CD4-positive, CD25-positive, alpha-beta regulatory T cell (primary cell): ENCODE results near the gene BPNT1. TPM values are rescaled to one million over a fixed set of nuclear protein-coding genes. Genes with fewer than 3 reads are reported as not detected.

Experiments used
- ATAC-seq, 2 donors: fragments of 150-1000 bp; cut with Tn5 transposase; one replicate each; pipeline ENCODE4 v1.10.0; 2021; ENCODE audit warnings: low read depth in 2 of 2, moderate number of reproducible peaks in 2 of 2, moderate library complexity in 1 of 2
- DNase-seq, 3 donors: peaks; one replicate each; pipeline versions ENCODE4 v3.0.0 to v3.0.0-alpha.2; 2012 to 2022; ENCODE audit warnings: mixed read lengths in 1 of 3
- H3K27ac ChIP-seq: one replicate; pipeline ENCODE4 v1.7.0; 2013; ENCODE audit warnings: mild to moderate bottlenecking, low read length; ENCODE audit not compliant: insufficient read depth, poor library complexity, severe bottlenecking
- H3K27me3 ChIP-seq: one replicate; pipeline ENCODE4 v1.7.0; 2013; ENCODE audit warnings: low read length; ENCODE audit not compliant: control insufficient read depth, insufficient read depth
- H3K36me3 ChIP-seq: one replicate; pipeline ENCODE4 v1.7.0; 2013; ENCODE audit warnings: mild to moderate bottlenecking, low read length, moderate library complexity; ENCODE audit not compliant: control insufficient read depth, insufficient read depth
- H3K4me1 ChIP-seq: 2 replicates; pipeline ENCODE4 v1.7.0; 2013; ENCODE audit warnings: mild to moderate bottlenecking, low read length; ENCODE audit not compliant: insufficient read depth, control insufficient read depth, poor library complexity, severe bottlenecking
- H3K4me3 ChIP-seq: one replicate; pipeline ENCODE4 v1.7.0; 2013; ENCODE audit warnings: low read depth, mild to moderate bottlenecking, low read length, moderate library complexity
- H3K9me3 ChIP-seq, 2 experiments: 1 replicate in 1 of 2; 2 replicates in 1 of 2; pipeline ENCODE4 v1.7.0; 2013; ENCODE audit warnings: low read length in 2 of 2, mild to moderate bottlenecking in 1 of 2, moderate library complexity in 1 of 2; ENCODE audit not compliant: control insufficient read depth in 2 of 2
- H3K27ac Mint-ChIP-seq, 3 donors: one replicate each; pipeline ENCODE4 v1.8.0; 2020 to 2022; ENCODE audit warnings: mild to moderate bottlenecking in 3 of 3, mixed read lengths in 3 of 3, moderate library complexity in 2 of 3
- H3K27me3 Mint-ChIP-seq: one replicate; pipeline ENCODE4 v1.8.0; 2022; ENCODE audit warnings: mild to moderate bottlenecking, mixed read lengths
- H3K36me3 Mint-ChIP-seq: one replicate; pipeline ENCODE4 v1.8.0; 2020; ENCODE audit warnings: mixed read lengths
- H3K4me1 Mint-ChIP-seq, 4 donors: one replicate each; pipeline ENCODE4 v1.8.0; 2020 to 2022; ENCODE audit warnings: mixed read lengths in 4 of 4, mild to moderate bottlenecking in 1 of 4
- H3K4me3 Mint-ChIP-seq, 4 donors: one replicate each; pipeline ENCODE4 v1.8.0; 2020 to 2022; ENCODE audit warnings: mild to moderate bottlenecking in 4 of 4, mixed read lengths in 4 of 4, moderate library complexity in 3 of 4
- H3K9me3 Mint-ChIP-seq, 7 donors: one replicate each; pipeline ENCODE4 v1.8.0; 2020 to 2022; ENCODE audit warnings: mixed read lengths in 7 of 7, mild to moderate bottlenecking in 3 of 7, moderate library complexity in 2 of 7
- polyA plus RNA-seq, 4 donors: library from polyadenylated mRNA; unstranded; fragments of 300-500 nt; fragmentation: Illumina TruSeq; gene quantifications; one replicate each; pipeline ENCODE4 v1.2.3, GENCODE V29; 2021
- total RNA-seq: library from RNA; stranded (reverse); gene quantifications from one replicate; pipeline ENCODE4 v1.2.3, GENCODE V29; 2022

BPNT1 gene
- total and polyA plus RNA-seq, 5 donors from 2014 or later = 7.7 to 24.0 (median 15.8) TPM

GRCh38 chr1:220076861-220077762, 12.5 kb downstream of the BPNT1 start:
- DNase-seq = no peak
- no peak overlapping the region for H3K4me3 Mint-ChIP-seq
- peaks cover 0 to 9% (median 5%) of the 10 kb centered on the region in 4 donors for H3K4me1 Mint-ChIP-seq
- Histone ChIP-seq H3K4me3 (no peak overlapping the region), H3K9me3 (no peaks in the 10 kb centered on the region), H3K4me1 (no peaks in the 10 kb centered on the region), H3K27ac (no peak overlapping the region), H3K27me3 (no peaks in the 10 kb centered on the region), H3K36me3 (peaks cover 29% of the 10 kb centered on the region)
- no peaks in the 10 kb centered on the region for H3K9me3 Mint-ChIP-seq
- H3K27ac Mint-ChIP-seq = no peak overlapping the region
- ATAC-seq = no peak
- H3K36me3 Mint-ChIP-seq = peaks cover 33% of the 10 kb centered on the region
- H3K27me3 Mint-ChIP-seq = no peaks in the 10 kb centered on the region

- no peaks in the 10 kb centered on the region for H3K4me1 ChIP-seq
- H3K9me3 ChIP-seq = no peaks in the 10 kb centered on the region
- H3K27me3 ChIP-seq = no peaks in the 10 kb centered on the region
- H3K4me3 Mint-ChIP-seq = no peak overlapping the region
- H3K4me3 ChIP-seq = no peak overlapping the region
- no peaks in the 10 kb centered on the region for H3K9me3 Mint-ChIP-seq
- no peak overlapping the region for H3K27ac ChIP-seq
- H3K36me3 ChIP-seq = peaks cover 45% of the 10 kb centered on the region
- peak overlapping the region in 1 of 3 donors; percentile 14 for H3K27ac Mint-ChIP-seq
- ATAC-seq = no peak
- DNase-seq = no peak
- H3K27me3 Mint-ChIP-seq = no peaks in the 10 kb centered on the region
- H3K4me1 Mint-ChIP-seq = no peaks in the 10 kb centered on the region
- peaks cover 47% of the 10 kb centered on the region for H3K36me3 Mint-ChIP-seq
These were observed 22.1 kb downstream of the BPNT1 start for GRCh38 chr1:220067269-220068204.

GRCh38 chr1:220062629-220063028, 27.0 kb downstream of the BPNT1 start:
- peak overlapping the region in 1 of 3 donors; percentile 2 for H3K27ac Mint-ChIP-seq
- Histone ChIP-seq H3K4me1 (no peaks in the 10 kb centered on the region), H3K9me3 (no peaks in the 10 kb centered on the region), H3K27ac (no peak overlapping the region), H3K27me3 (no peaks in the 10 kb centered on the region), H3K4me3 (no peak overlapping the region), H3K36me3 (peaks cover 54% of the 10 kb centered on the region)
- no peaks in the 10 kb centered on the region for H3K27me3 Mint-ChIP-seq
- no peaks in the 10 kb centered on the region for H3K4me1 Mint-ChIP-seq
- H3K4me3 Mint-ChIP-seq = no peak overlapping the region
- no peak for ATAC-seq
- H3K9me3 Mint-ChIP-seq = no peaks in the 10 kb centered on the region
- no peak for DNase-seq
- H3K36me3 Mint-ChIP-seq = peaks cover 44% of the 10 kb centered on the region

GRCh38 chr1:220060876-220061275, 28.7 kb downstream of the BPNT1 start:
- H3K4me3 Mint-ChIP-seq = no peak overlapping the region
- H3K27me3 Mint-ChIP-seq = no peaks in the 10 kb centered on the region
- ATAC-seq (no peak), DNase-seq (no peak)
- H3K27me3 ChIP-seq = no peaks in the 10 kb centered on the region
- H3K36me3 Mint-ChIP-seq = peaks cover 46% of the 10 kb centered on the region
- H3K4me1 Mint-ChIP-seq = peaks cover 0 to 4% (median 0%) of the 10 kb centered on the region in 4 donors
- H3K36me3 ChIP-seq = peaks cover 41% of the 10 kb centered on the region
- H3K4me3 ChIP-seq = no peak overlapping the region
- no peaks in the 10 kb centered on the region for H3K4me1 ChIP-seq
- H3K27ac Mint-ChIP-seq = peak overlapping the region in 1 of 3 donors; percentile 36
- H3K9me3 Mint-ChIP-seq = no peaks in the 10 kb centered on the region
- H3K9me3 ChIP-seq = no peaks in the 10 kb centered on the region
- H3K27ac ChIP-seq = no peak overlapping the region

GRCh38 chr1:220056374-220056773, 33.2 kb downstream of the BPNT1 start:
- H3K4me1 ChIP-seq = no peaks in the 10 kb centered on the region
- peaks cover 18% of the 10 kb centered on the region for H3K36me3 ChIP-seq
- H3K27me3 ChIP-seq = no peaks in the 10 kb centered on the region
- DNase-seq (peak in 1 of 3 donors; percentile 11), ATAC-seq (no peak)
- H3K9me3 ChIP-seq = no peaks in the 10 kb centered on the region
- no peak overlapping the region for H3K4me3 ChIP-seq
- Mint-ChIP-seq H3K27ac (peak overlapping the region; percentile 56 to 80 (median 70)), H3K27me3 (no peaks in the 10 kb centered on the region), H3K4me3 (no peak overlapping the region), H3K36me3 (peaks cover 19% of the 10 kb centered on the region), H3K4me1 (peaks cover 0 to 5% (median 0%) of the 10 kb centered on the region in 4 donors), H3K9me3 (no peaks in the 10 kb centered on the region)
- H3K27ac ChIP-seq = no peak overlapping the region

- no peaks in the 10 kb centered on the region for H3K27me3 Mint-ChIP-seq
- H3K36me3 Mint-ChIP-seq = no peaks in the 10 kb centered on the region
- no peaks in the 10 kb centered on the region for H3K9me3 Mint-ChIP-seq
- peak within 1 kb of the TSS; percentile 98 for H3K4me3 ChIP-seq
- H3K27me3 ChIP-seq = no peaks in the 10 kb centered on the region
- H3K9me3 ChIP-seq = no peaks in the 10 kb centered on the region
- ATAC-seq (peak; percentile 98 to 100), DNase-seq (peak; percentile 91 to 99 (median 96))
- H3K36me3 ChIP-seq = no peaks in the 10 kb centered on the region
- H3K27ac ChIP-seq = peak within 1 kb of the TSS; percentile 87
- H3K4me3 Mint-ChIP-seq = peak within 1 kb of the TSS; percentile 93 to 94 (median 94)
- H3K27ac Mint-ChIP-seq = peak within 1 kb of the TSS; percentile 95 to 97 (median 97)
- H3K4me1 Mint-ChIP-seq = peaks cover 6 to 49% (median 33%) of the 10 kb centered on the region in 4 donors
- peaks cover 19% of the 10 kb centered on the region for H3K4me1 ChIP-seq
These were observed 43.3 kb downstream of the BPNT1 start, which contains the start of gene EPRS1 for GRCh38 chr1:220046052-220046930. TSS of gene EPRS1 (minus strand) at chr1:220046505. CDS start at chr1:220046388, 117 bp downstream.
